DOHH2 (cell line): ENCODE results near the gene THEM5.
"Not testable (repeated sequence)": the region's sequence is repeated elsewhere in the genome, so short reads cannot be mapped to it uniquely, and the experiment has no call there.

ENCODE experiments used
- H3F3A ChIP-seq: fragments of 200-600 bp; sonication (generic), shearing (Covaris generic); 2 replicates; pipeline ENCODE4 v1.6.0; 2016; ENCODE audit warnings: antibody characterized with exemption, mild to moderate bottlenecking; ENCODE audit not compliant: control insufficient read depth, insufficient read depth
- H3K27ac ChIP-seq: fragments of 200-600 bp; sonication (generic); 2 replicates; pipeline ENCODE4 v1.5.1; 2014; ENCODE audit warnings: low read depth, mild to moderate bottlenecking, low read length, moderate library complexity
- H3K27me3 ChIP-seq: fragments of 200-600 bp; sonication (generic); 2 replicates; pipeline ENCODE4 v1.6.1; 2014; ENCODE audit warnings: mild to moderate bottlenecking, low read length, mixed read lengths; ENCODE audit not compliant: control insufficient read depth
- H3K36me3 ChIP-seq: fragments of 200-600 bp; sonication (generic); 2 replicates; pipeline ENCODE4 v1.6.1; 2014; ENCODE audit warnings: mild to moderate bottlenecking, low read length, moderate library complexity, mixed read lengths; ENCODE audit not compliant: control insufficient read depth
- H3K4me1 ChIP-seq: fragments of 200-600 bp; sonication (generic); 2 replicates; pipeline ENCODE4 v1.6.1; 2014; ENCODE audit warnings: mild to moderate bottlenecking, low read length, mixed read lengths; ENCODE audit not compliant: control insufficient read depth
- H3K4me2 ChIP-seq: fragments of 200-600 bp; sonication (generic); 2 replicates; pipeline ENCODE4 v1.6.0; 2014; ENCODE audit warnings: mild to moderate bottlenecking, low read length, moderate library complexity
- H3K4me3 ChIP-seq: fragments of 200-600 bp; sonication (generic); 2 replicates; pipeline ENCODE4 v1.5.1; 2014; ENCODE audit warnings: mild to moderate bottlenecking, low read length, mixed read lengths
- H3K79me2 ChIP-seq: fragments of 200-600 bp; sonication (generic); 2 replicates; pipeline ENCODE4 v1.6.1; 2014; ENCODE audit warnings: mild to moderate bottlenecking, low read length, mixed read lengths; ENCODE audit not compliant: control insufficient read depth
- H3K9me2 ChIP-seq: fragments of 200-600 bp; sonication (generic); replicated peaks from 2 replicates; pipeline ENCODE4 v1.6.1; 2014; ENCODE audit warnings: mild to moderate bottlenecking, low read length, mixed read lengths; ENCODE audit not compliant: control insufficient read depth
- H3K9me3 ChIP-seq: fragments of 200-600 bp; sonication (generic); 2 replicates; pipeline ENCODE4 v1.6.1; 2014; ENCODE audit warnings: antibody characterized with exemption, low read length, mixed read lengths; ENCODE audit not compliant: control insufficient read depth, insufficient read depth
- H4K20me1 ChIP-seq: fragments of 200-600 bp; sonication (generic); 2 replicates; pipeline ENCODE4 v1.6.0; 2014; ENCODE audit warnings: low read depth, mild to moderate bottlenecking, antibody characterized with exemption, low read length, moderate library complexity; ENCODE audit not compliant: control insufficient read depth, insufficient read depth
- CTCF ChIP-seq: fragments of 200-600 bp; sonication (generic); IDR thresholded peaks from one replicate; pipeline ENCODE4 v1.5.1; 2014; ENCODE audit warnings: antibody characterized with exemption, mild to moderate bottlenecking, low read depth, low read length; ENCODE audit not compliant: poor library complexity, severe bottlenecking
- EZH2phosphoT487 ChIP-seq: fragments of 200-600 bp; sonication (generic); IDR thresholded peaks from 2 replicates; pipeline ENCODE4 v1.6.1; 2017; ENCODE audit warnings: borderline replicate concordance, mild to moderate bottlenecking, antibody characterized with exemption, low read length, moderate library complexity, mixed read lengths

The THEM5 gene

GRCh38 chr1:151884445-151884844 lies 30.9 kb upstream of the THEM5 start:
- H3K27ac ChIP-seq, H3K9me3 ChIP-seq, H3K9me2 ChIP-seq, H3K27me3 ChIP-seq, H3F3A ChIP-seq, H3K4me2 ChIP-seq, H3K79me2 ChIP-seq, H4K20me1 ChIP-seq, H3K4me3 ChIP-seq: not testable (repeated sequence)
- peaks cover 38% of the 10 kb centered on the region for H3K36me3 ChIP-seq
- peaks cover 12% of the 10 kb centered on the region for H3K4me1 ChIP-seq

- H3K79me2 ChIP-seq, H3F3A ChIP-seq, H3K4me2 ChIP-seq, H3K27me3 ChIP-seq, H4K20me1 ChIP-seq, H3K9me3 ChIP-seq, H3K27ac ChIP-seq, H3K4me3 ChIP-seq, H3K9me2 ChIP-seq: not testable (repeated sequence)
- Histone ChIP-seq H3K36me3 (peaks cover 34% of the 10 kb centered on the region), H3K4me1 (peaks cover 12% of the 10 kb centered on the region)
Measured at GRCh38 chr1:151883898-151884297, 30.4 kb upstream of the THEM5 start.

GRCh38 chr1:151882918-151883317 lies 29.4 kb upstream of the THEM5 start:
- H3K27ac ChIP-seq, H3K9me3 ChIP-seq, H3K4me3 ChIP-seq, H4K20me1 ChIP-seq, H3K9me2 ChIP-seq, H3K27me3 ChIP-seq, H3K4me2 ChIP-seq, H3K79me2 ChIP-seq, H3F3A ChIP-seq: not testable (repeated sequence)
- H3K4me1 ChIP-seq, result peaks cover 12% of the 10 kb centered on the region
- peaks cover 31% of the 10 kb centered on the region for H3K36me3 ChIP-seq

GRCh38 chr1:151882466-151882865 lies 29.0 kb upstream of the THEM5 start:
- Histone ChIP-seq H3F3A (no peaks in the 10 kb centered on the region), H4K20me1 (no peaks in the 10 kb centered on the region), H3K4me2 (no peak overlapping the region), H3K4me3 (no peak overlapping the region), H3K79me2 (no peaks in the 10 kb centered on the region), H3K36me3 (peaks cover 28% of the 10 kb centered on the region), H3K9me3 (0 out of 2 replicates have a peak, but pooled peaks cover 4% of the 10 kb centered on the region), H3K27ac (no peak overlapping the region), H3K9me2 (no peaks in the 10 kb centered on the region), H3K4me1 (peaks cover 12% of the 10 kb centered on the region), H3K27me3 (no peaks in the 10 kb centered on the region)
- TF ChIP-seq CTCF (no peak), EZH2phosphoT487 (no peak)

- Histone ChIP-seq H3K27me3 (no peaks in the 10 kb centered on the region), H3K4me1 (peaks cover 12% of the 10 kb centered on the region), H3K4me2 (no peak overlapping the region), H3K27ac (no peak overlapping the region), H3K4me3 (no peak overlapping the region), H3F3A (no peaks in the 10 kb centered on the region), H4K20me1 (no peaks in the 10 kb centered on the region), H3K36me3 (peaks cover 21% of the 10 kb centered on the region), H3K9me3 (no peaks in the 10 kb centered on the region), H3K79me2 (no peaks in the 10 kb centered on the region), H3K9me2 (no peaks in the 10 kb centered on the region)
- TF ChIP-seq EZH2phosphoT487 (no peak), CTCF (no peak)
Measured at GRCh38 chr1:151881479-151881878, 28.0 kb upstream of the THEM5 start.
